Stimulated activated CD8-positive, alpha-beta memory T cell treated with anti-CD3 and anti-CD28 coated beads, Interleukin-4, amount 100 ng/mL, for 4 hours (primary cell): ENCODE data around the gene MVB12A.

Experiments
- DNase-seq, 2 donors: peaks; one replicate each; pipeline ENCODE4 v3.0.0-alpha.2; 2020; ENCODE audit warnings: low read depth in 2 of 2, low spot score in 1 of 2

Gene MVB12A

GRCh38 chr19:17470068-17470841, 50.4 kb downstream of the MVB12A start, which contains the start of gene SLC27A1:
SLC27A1 (plus strand) TSS chr19:17470524; CDS start chr19:17470541, 17 bp downstream.
- DNase-seq, result peak; percentile 68 to 85

- DNase-seq, result no peak
Measured at GRCh38 chr19:17471410-17472125, 51.7 kb downstream of the MVB12A start.

- DNase-seq, result no peak
Measured at GRCh38 chr19:17473041-17473440, 53.2 kb downstream of the MVB12A start.
